DND-41 (cell line): Measurements from ENCODE around the gene NAT8L.

Source experiments
- CTCF ChIP-seq: IDR thresholded peaks from 2 replicates; pipeline ENCODE4 v1.5.1; 2012; ENCODE audit warnings: borderline replicate concordance, low read length, moderate library complexity, mild to moderate bottlenecking; ENCODE audit not compliant: poor library complexity, severe bottlenecking; ENCODE audit errors: extremely low read depth
- EZH2 ChIP-seq: IDR thresholded peaks from 3 replicates; pipeline ENCODE4 v1.6.1; 2012; ENCODE audit warnings: borderline replicate concordance, low read depth, mild to moderate bottlenecking, moderate library complexity, low read length, inconsistent platforms; ENCODE audit not compliant: severe bottlenecking

- TF ChIP-seq CTCF (no peak), EZH2 (no peak)
These were observed 23.5 kb downstream of the NAT8L start for GRCh38 chr4:2082627-2083026.
